CD14-positive monocyte (primary cell): ENCODE data around the gene SLC45A3. TPM values are rescaled to one million over a fixed set of nuclear protein-coding genes. Genes with fewer than 3 reads are reported as not detected.
A peak's percentile ranks its signal among the peaks of the same experiment; 100 is the strongest.

Experiments
- DNase-seq, 3 donors: peaks; one replicate each; pipeline ENCODE4 v3.0.0-alpha.2; 2011 to 2022
- H2AFZ ChIP-seq: 2 replicates; pipeline ENCODE4 v1.6.0; 2012; ENCODE audit warnings: mild to moderate bottlenecking, low read depth, low read length, inconsistent platforms; ENCODE audit not compliant: insufficient read depth, poor library complexity, severe bottlenecking
- H3K27ac ChIP-seq, 2 donors: 1 replicate in 1 of 2; 2 replicates in 1 of 2; pipeline ENCODE4 v1.5.1; 2012 to 2013; ENCODE audit warnings: low read length in 2 of 2, control low read depth in 1 of 2, inconsistent platforms in 1 of 2, low read depth in 1 of 2, mild to moderate bottlenecking in 1 of 2
- H3K27me3 ChIP-seq, 2 donors: one replicate each; pipeline versions ENCODE4 v1.6.0 to v1.6.1; 2011 to 2013; ENCODE audit warnings: low read length in 2 of 2; ENCODE audit not compliant: control insufficient read depth in 2 of 2, insufficient read depth in 2 of 2
- H3K36me3 ChIP-seq, 2 donors: replicated peaks in 1 of 2; 1 replicate in 1 of 2; 2 replicates in 1 of 2; pipeline versions ENCODE4 v1.5.1 to v1.6.1; 2012 to 2013; ENCODE audit warnings: low read length in 2 of 2, control low read depth in 1 of 2, inconsistent platforms in 1 of 2, mild to moderate bottlenecking in 1 of 2; ENCODE audit not compliant: insufficient read depth in 2 of 2, control insufficient read depth in 1 of 2
- H3K4me1 ChIP-seq, 2 donors: 1 replicate in 1 of 2; 2 replicates in 1 of 2; pipeline versions ENCODE4 v1.5.1 to v1.6.1; 2012 to 2013; ENCODE audit warnings: low read length in 2 of 2, control low read depth in 1 of 2, inconsistent platforms in 1 of 2, mild to moderate bottlenecking in 1 of 2, moderate library complexity in 1 of 2; ENCODE audit not compliant: insufficient read depth in 2 of 2, control insufficient read depth in 1 of 2
- H3K4me2 ChIP-seq: replicated peaks from 2 replicates; pipeline ENCODE3; 2012; ENCODE audit warnings: low read length, moderate library complexity, mild to moderate bottlenecking; ENCODE audit not compliant: poor library complexity, severe bottlenecking; ENCODE audit errors: extremely low read depth
- H3K4me3 ChIP-seq, 3 experiments: fragments of 200-600 bp in 1 of 3; sonication (generic) in 1 of 3; replicated peaks in 1 of 3; 1 replicate in 2 of 3; 2 replicates in 1 of 3; pipeline ENCODE4 v1.5.1; 2011 to 2013; ENCODE audit warnings: low read length in 3 of 3, mild to moderate bottlenecking in 3 of 3, control low read depth in 2 of 3, low read depth in 2 of 3, inconsistent platforms in 1 of 3, moderate library complexity in 1 of 3
- H3K79me2 ChIP-seq: 2 replicates; pipeline ENCODE4 v1.6.0; 2012; ENCODE audit warnings: mild to moderate bottlenecking, control low read depth, inconsistent platforms, low read length, moderate library complexity; ENCODE audit not compliant: insufficient read depth
- H3K9ac ChIP-seq: 2 replicates; pipeline ENCODE4 v1.6.0; 2017; ENCODE audit warnings: low read length, mild to moderate bottlenecking; ENCODE audit not compliant: insufficient read depth, poor library complexity, severe bottlenecking
- H3K9me3 ChIP-seq, 2 donors: replicated peaks in 1 of 2; 1 replicate in 1 of 2; 2 replicates in 1 of 2; pipeline versions ENCODE4 v1.5.1 to v1.6.1; 2012 to 2013; ENCODE audit warnings: low read length in 2 of 2, control low read depth in 1 of 2; ENCODE audit not compliant: control insufficient read depth in 1 of 2, insufficient read depth in 1 of 2
- H4K20me1 ChIP-seq: 2 replicates; pipeline ENCODE4 v1.6.0; 2012; ENCODE audit warnings: mild to moderate bottlenecking, low read length, control low read depth, moderate library complexity; ENCODE audit not compliant: insufficient read depth
- H3K27ac Mint-ChIP-seq, 7 donors: one replicate each; pipeline ENCODE4 v1.8.0; 2020; ENCODE audit warnings: mild to moderate bottlenecking in 7 of 7, mixed read lengths in 7 of 7, moderate library complexity in 6 of 7, inconsistent platforms in 2 of 7
- H3K27me3 Mint-ChIP-seq, 3 donors: one replicate each; pipeline ENCODE4 v1.8.0; 2021 to 2022; ENCODE audit warnings: low read depth in 3 of 3, mild to moderate bottlenecking in 3 of 3, mixed read lengths in 3 of 3, moderate library complexity in 3 of 3, inconsistent platforms in 1 of 3
- H3K36me3 Mint-ChIP-seq, 2 donors: one replicate each; pipeline ENCODE4 v1.8.0; 2020; ENCODE audit warnings: mixed read lengths in 2 of 2, inconsistent platforms in 1 of 2, mild to moderate bottlenecking in 1 of 2
- H3K4me1 Mint-ChIP-seq: one replicate; pipeline ENCODE4 v1.8.0; 2020; ENCODE audit warnings: mild to moderate bottlenecking, mixed read lengths
- H3K4me3 Mint-ChIP-seq, 2 donors: one replicate each; pipeline ENCODE4 v1.8.0; 2020; ENCODE audit warnings: mild to moderate bottlenecking in 2 of 2, mixed read lengths in 2 of 2, moderate library complexity in 1 of 2
- H3K9me3 Mint-ChIP-seq, 7 donors: one replicate each; pipeline ENCODE4 v1.8.0; 2020 to 2022; ENCODE audit warnings: mixed read lengths in 7 of 7, mild to moderate bottlenecking in 6 of 7, moderate library complexity in 6 of 7, inconsistent platforms in 2 of 7
- WGBS: methylation state at CpG from one replicate; pipeline ENCODE4 v1.1.5; 2013; ENCODE audit warnings: missing lambda C conversion rate; ENCODE audit not compliant: insufficient coverage; 5-methylcytosine and 5-hydroxymethylcytosine counted together
- intact Hi-C, 2 donors: fragments of 100-400 bp; cut with micrococcal nuclease; formaldehyde crosslinking; loops; one replicate each; pipeline versions ENCODE4 v1.15.0 to v1.15.1; 2023
- polyA plus RNA-seq, 3 donors: library from polyadenylated mRNA; depleted of rRNA in 1 of 3; unstranded in 2 of 3; stranded (reverse) in 1 of 3; fragments of 300-500 nt in 2 of 3; fragments of >200 nt in 1 of 3; fragmentation: Illumina TruSeq in 2 of 3; gene quantifications; 1 replicate in 2 of 3; 2 replicates in 1 of 3; pipeline ENCODE4 v1.2.3, GENCODE V29; 2012 to 2021
- TF ChIP-seq, protein P1 (sequence below): fragments of 200-600 bp; IDR thresholded peaks from one replicate; pipeline ENCODE4 v1.8.0; 2022; ENCODE audit warnings: antibody characterized with exemption, mild to moderate bottlenecking

SLC45A3 gene
- polyA plus RNA-seq, 3 donors, result 0.11 to 0.61 TPM; not detected in 1

GRCh38 chr1:205670611-205671430, 9.5 kb downstream of the SLC45A3 start:
- no peaks in the 10 kb centered on the region for H3K36me3 Mint-ChIP-seq
- peaks cover 6 to 12% (median 11%) of the 10 kb centered on the region in 3 donors for H3K27me3 Mint-ChIP-seq
- no peaks in the 10 kb centered on the region for H4K20me1 ChIP-seq
- H3K4me3 Mint-ChIP-seq, result no peak overlapping the region
- H3K36me3 ChIP-seq, result no peaks in the 10 kb centered on the region
- H3K9me3 ChIP-seq, result no peaks in the 10 kb centered on the region
- H3K27ac ChIP-seq, result no peak overlapping the region
- intact Hi-C loops, result no loop called here
- peaks cover 26 to 31% of the 10 kb centered on the region in 2 donors for H3K4me1 ChIP-seq
- H3K4me3 ChIP-seq, result no peak overlapping the region
- no peak overlapping the region for H3K27ac Mint-ChIP-seq
- H3K27me3 ChIP-seq, result no peaks in the 10 kb centered on the region
- DNase-seq, result no peak
- H3K4me1 Mint-ChIP-seq, result peaks cover 33% of the 10 kb centered on the region
- H2AFZ ChIP-seq, result no peak overlapping the region
- no peak overlapping the region for H3K9ac ChIP-seq
- 94% methylated on average over 5 of the region's 13 CpGs for WGBS
- no peaks in the 10 kb centered on the region for H3K9me3 Mint-ChIP-seq
- no peaks in the 10 kb centered on the region for H3K79me2 ChIP-seq
- no peak overlapping the region for H3K4me2 ChIP-seq
- TF ChIP-seq, protein P1, sequence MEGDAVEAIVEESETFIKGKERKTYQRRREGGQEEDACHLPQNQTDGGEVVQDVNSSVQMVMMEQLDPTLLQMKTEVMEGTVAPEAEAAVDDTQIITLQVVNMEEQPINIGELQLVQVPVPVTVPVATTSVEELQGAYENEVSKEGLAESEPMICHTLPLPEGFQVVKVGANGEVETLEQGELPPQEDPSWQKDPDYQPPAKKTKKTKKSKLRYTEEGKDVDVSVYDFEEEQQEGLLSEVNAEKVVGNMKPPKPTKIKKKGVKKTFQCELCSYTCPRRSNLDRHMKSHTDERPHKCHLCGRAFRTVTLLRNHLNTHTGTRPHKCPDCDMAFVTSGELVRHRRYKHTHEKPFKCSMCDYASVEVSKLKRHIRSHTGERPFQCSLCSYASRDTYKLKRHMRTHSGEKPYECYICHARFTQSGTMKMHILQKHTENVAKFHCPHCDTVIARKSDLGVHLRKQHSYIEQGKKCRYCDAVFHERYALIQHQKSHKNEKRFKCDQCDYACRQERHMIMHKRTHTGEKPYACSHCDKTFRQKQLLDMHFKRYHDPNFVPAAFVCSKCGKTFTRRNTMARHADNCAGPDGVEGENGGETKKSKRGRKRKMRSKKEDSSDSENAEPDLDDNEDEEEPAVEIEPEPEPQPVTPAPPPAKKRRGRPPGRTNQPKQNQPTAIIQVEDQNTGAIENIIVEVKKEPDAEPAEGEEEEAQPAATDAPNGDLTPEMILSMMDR, result no peak

DNA sequence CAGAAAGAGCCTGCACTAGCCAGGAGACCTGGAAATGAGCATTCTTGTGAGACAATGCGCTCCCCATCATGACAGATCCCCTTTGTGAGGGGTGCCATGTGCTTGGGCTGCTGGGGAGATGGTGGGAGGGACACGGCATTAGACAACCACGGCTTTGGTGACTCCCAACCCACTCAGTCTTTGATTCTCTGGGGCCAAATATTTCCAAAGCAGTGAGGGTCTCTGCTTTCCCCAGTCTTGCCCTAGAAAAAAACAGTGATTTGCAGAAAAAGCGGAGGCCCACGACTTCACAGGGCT, 10.2 kb downstream of the SLC45A3 start:
- 89% methylated on average over 3 of the region's 5 CpGs for WGBS
- Histone ChIP-seq H4K20me1 (no peaks in the 10 kb centered on the region), H3K4me3 (peak overlapping the region in 1 of 3 experiments; percentile 19), H3K27me3 (no peaks in the 10 kb centered on the region), H3K79me2 (no peaks in the 10 kb centered on the region), H3K9me3 (no peaks in the 10 kb centered on the region), H3K4me2 (peak overlapping the region; percentile 39), H3K36me3 (no peaks in the 10 kb centered on the region), H3K27ac (no peak overlapping the region), H3K9ac (no peak overlapping the region), H2AFZ (peak overlapping the region; percentile 22), H3K4me1 (peaks cover 32 to 38% of the 10 kb centered on the region in 2 donors)
- peaks cover 6 to 10% (median 8%) of the 10 kb centered on the region in 3 donors for H3K27me3 Mint-ChIP-seq
- peak overlapping the region in 4 of 7 donors; percentile 10 to 53 (median 34) for H3K27ac Mint-ChIP-seq
- no peak for DNase-seq
- H3K9me3 Mint-ChIP-seq, result no peaks in the 10 kb centered on the region
- H3K4me3 Mint-ChIP-seq, result no peak overlapping the region
- TF ChIP-seq, protein P1, result no peak
- peaks cover 39% of the 10 kb centered on the region for H3K4me1 Mint-ChIP-seq
- intact Hi-C loops, result no loop called here
- H3K36me3 Mint-ChIP-seq, result no peaks in the 10 kb centered on the region
